Left kidney (tissue), 2 donors: ENCODE data around the gene AK8. TPM values are rescaled to one million over a fixed set of nuclear protein-coding genes. Genes with fewer than 3 reads are reported as not detected.

Experiments used
- DNase-seq: peaks from one replicate; pipeline ENCODE4 v3.0.0-alpha.2; 2013
- polyA plus RNA-seq: library from polyadenylated mRNA; unstranded; fragments of 120-200 nt; gene quantifications from one replicate; pipeline ENCODE4 v1.2.1, GENCODE V29; 2013; ENCODE audit not compliant: insufficient read length

Gene AK8
- polyA plus RNA-seq, 1 donor, result 3.9 TPM

DNA sequence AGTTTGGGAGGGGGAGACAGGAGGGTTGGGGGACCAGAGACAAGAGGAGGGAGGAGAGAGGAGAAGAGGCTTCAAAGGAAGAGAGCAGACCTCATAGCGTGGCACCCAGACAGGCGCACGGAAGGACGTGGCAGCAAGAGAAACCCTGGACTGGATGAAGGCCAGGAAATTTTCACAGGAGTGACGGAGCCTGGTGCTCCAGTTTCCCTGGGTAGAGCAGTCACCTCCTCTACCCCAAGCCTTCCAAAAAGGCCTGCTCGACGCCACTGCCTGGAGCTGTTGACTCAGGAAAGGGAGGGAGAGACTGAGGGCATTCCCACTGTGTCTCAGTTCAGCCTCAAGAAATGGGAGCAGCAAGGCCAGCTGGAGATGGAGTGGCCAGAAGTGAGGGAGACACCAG lies 19.3 kb downstream of the AK8 start:
- no peak for DNase-seq

GRCh38 chr9:132857616-132858342 lies 20.3 kb downstream of the AK8 start:
- no peak for DNase-seq

GRCh38 chr9:132857031-132857430 lies 21.1 kb downstream of the AK8 start:
- DNase-seq, result no peak

DNA sequence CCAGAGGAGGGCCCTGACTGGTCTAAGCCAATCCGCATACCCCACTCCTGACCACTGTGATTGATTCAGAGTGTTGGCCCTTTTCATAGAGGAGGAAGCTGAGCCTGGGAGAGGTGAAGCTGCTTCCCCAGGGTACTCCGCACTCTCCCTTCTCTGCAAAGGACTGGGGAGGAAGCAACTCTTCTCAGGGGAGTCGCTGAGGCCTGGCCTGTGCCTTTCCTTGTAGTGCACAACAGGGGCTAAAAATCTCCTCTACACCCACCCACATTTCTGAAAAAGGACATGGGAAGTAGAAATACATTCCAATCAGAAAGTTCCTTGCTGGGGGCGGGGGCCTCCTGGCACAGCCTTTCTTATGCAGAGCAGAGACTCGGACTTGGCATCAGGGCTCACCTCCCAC lies 22.2 kb downstream of the AK8 start:
- DNase-seq, result no peak

DNA sequence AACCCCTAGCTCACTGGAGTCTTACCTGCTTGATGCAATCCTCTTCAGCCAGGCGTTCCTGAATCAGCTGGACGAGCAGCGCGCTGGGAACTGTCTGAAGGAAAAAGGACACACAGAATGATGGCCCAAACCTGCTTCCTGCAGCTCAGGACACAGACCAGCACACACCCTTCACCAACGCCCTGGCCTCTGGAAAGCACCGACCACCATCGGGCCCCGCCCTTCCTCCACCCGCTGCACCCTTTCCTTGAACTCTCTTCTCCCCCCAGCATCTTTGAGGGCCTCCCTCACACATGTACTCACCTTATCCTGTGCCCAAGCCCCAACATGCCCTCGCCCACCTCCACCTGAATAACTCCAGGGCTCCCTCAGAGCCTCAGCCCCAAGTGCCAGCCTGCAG lies 23.3 kb downstream of the AK8 start:
- no peak for DNase-seq

- no peak for DNase-seq
Observed at GRCh38 chr9:132853482-132853881, 24.6 kb downstream of the AK8 start.

DNA sequence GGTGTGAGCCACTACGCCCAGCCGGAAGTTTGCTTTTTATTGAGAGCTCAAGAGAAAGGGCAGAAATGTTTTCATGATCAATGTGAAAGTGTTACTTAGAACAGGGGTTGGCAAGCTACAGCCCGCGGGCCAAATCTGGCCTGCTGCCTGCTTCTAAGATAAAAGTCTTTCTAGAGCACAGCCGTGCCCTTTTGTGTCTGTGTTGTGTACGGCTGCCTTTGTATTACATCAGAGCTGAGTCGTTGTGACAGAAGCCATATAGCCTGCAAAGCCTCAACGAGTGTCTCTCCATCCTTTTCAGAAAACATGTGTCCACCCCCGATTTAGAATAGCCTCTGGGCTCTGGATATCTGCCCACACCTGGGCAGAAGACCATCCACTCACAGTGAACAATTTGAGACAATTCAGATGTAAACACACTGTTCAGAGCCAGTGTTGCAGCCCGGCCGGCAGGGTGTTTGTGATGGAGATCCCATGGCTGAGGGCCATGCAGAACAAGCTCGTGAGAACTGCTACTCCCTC lies 28.8 kb downstream of the AK8 start:
- no peak for DNase-seq

GRCh38 chr9:132846918-132847515 lies 31.1 kb downstream of the AK8 start:
- no peak for DNase-seq

- DNase-seq, result no peak
Observed at GRCh38 chr9:132846109-132846917, 31.8 kb downstream of the AK8 start.

- DNase-seq, result no peak
Observed at GRCh38 chr9:132842124-132843044, 35.7 kb downstream of the AK8 start.

DNA sequence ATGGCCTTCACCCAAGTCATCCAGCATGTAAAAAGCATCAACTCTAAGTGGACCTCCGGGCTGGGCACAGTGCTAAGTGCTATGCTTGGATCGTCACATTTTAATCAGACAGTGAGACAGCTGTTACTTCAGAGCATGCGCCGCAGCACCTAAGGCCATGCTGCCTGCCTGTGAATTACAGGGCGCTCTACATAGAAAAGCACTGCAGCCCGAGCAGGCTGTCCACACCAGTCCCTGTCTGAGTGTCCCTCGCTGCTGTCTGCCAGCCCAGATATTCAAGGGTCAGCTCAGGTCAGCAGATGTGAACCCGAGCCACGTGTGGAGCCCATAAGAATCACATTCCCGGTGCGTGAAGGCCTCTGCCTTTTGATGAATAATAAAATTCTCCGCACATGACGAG lies 37.1 kb downstream of the AK8 start:
- DNase-seq, result no peak

DNA sequence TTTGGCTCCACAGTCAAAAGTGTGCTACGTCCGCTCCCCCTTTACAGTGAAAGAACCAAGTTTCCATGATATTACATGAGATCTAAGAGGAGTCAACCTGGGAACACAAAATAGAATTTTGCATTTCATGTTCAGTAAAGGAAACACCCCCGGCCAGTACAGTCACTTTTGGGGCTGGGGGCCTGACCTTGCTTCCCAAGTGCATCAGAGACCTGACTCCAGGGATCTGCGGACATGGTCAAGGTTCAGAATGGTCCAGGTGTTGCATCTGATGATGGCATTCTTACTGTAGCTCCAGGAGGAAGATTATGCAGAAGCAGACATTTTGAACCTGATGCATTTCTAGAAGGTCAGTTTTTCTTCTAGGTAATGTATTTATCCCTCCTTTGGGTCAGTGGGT lies 39.8 kb downstream of the AK8 start:
- no peak for DNase-seq

GRCh38 chr9:132837501-132838286 lies 40.4 kb downstream of the AK8 start:
- no peak for DNase-seq

- DNase-seq, result no peak
Observed at GRCh38 chr9:132834343-132834742, 43.7 kb downstream of the AK8 start.

GRCh38 chr9:132833550-132834121 lies 44.4 kb downstream of the AK8 start:
- DNase-seq, result no peak

DNA sequence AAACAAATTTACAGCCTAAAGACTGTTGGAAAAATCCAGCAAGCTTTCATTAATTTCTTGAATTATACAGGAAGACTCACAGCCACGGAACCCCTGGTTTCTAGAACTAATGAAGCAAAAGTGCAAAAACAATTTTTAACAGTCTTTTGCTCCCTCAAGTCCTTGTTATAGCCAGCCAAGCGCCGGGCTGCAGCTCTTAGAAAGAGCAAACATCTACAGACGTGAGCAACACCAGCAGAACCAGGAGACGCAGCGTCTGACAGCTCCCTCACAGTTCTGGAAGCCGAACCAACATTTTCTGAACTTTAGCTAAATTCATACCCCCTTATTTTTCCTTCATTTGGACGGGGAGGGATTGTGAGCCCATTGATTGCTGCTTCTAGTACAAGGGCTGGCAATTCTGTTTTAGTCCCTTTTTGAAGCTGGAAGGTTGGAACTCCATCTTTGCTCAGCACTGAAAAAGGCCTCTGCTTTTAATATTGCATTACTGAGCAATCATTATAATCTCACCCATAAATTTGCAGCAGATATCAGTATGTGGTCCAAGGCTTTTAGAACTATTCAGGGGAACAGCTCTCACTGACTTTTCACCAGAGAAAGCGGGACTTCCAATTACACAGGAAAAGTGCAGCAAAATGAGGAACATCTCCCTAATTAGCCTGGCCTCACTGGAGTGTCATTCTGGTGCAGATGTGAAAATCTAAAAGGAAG lies 45.8 kb downstream of the AK8 start:
- no peak for DNase-seq

GRCh38 chr9:132828201-132828770 lies 49.8 kb downstream of the AK8 start:
- DNase-seq, result no peak

- DNase-seq, result no peak
Observed at GRCh38 chr9:132827366-132827765, 50.7 kb downstream of the AK8 start.

DNA sequence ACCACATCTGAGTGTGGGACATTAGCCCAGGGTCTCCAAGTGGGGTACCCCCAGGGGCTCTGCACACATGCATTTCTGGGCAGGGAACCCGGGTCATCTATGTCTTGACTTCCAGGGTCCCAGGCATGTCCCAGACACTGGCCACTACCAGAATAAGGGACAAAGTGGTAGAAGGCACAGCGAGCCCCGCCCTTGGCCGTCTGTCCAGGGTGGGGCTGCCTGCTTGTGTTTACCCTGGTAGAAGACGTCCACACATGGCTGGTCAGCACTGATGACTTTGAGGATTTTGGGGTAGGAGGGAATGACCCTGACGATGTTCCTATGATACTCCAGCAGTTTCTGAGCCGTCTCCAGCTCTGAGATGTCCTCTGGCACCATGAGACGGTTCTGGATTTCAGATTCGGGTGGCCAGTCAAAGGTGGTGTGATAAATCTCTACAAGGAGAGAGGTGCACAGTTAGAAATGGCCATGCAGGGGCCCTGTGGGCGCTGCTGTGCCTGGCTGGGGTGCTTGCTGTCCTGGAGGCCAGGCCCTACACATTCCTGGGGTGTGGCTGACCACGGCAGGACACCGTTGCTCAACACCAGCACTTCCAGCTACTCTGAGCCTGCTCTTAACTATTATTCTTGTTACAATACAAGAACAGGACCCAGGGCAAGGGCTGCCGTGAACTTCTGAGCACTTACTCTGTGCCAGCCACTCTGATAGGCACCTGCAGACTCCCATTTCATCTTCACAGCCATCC lies 51.3 kb downstream of the AK8 start:
- no peak for DNase-seq
